ENCODE results near the gene B3GNT9.

B3GNT9 gene

DNA sequence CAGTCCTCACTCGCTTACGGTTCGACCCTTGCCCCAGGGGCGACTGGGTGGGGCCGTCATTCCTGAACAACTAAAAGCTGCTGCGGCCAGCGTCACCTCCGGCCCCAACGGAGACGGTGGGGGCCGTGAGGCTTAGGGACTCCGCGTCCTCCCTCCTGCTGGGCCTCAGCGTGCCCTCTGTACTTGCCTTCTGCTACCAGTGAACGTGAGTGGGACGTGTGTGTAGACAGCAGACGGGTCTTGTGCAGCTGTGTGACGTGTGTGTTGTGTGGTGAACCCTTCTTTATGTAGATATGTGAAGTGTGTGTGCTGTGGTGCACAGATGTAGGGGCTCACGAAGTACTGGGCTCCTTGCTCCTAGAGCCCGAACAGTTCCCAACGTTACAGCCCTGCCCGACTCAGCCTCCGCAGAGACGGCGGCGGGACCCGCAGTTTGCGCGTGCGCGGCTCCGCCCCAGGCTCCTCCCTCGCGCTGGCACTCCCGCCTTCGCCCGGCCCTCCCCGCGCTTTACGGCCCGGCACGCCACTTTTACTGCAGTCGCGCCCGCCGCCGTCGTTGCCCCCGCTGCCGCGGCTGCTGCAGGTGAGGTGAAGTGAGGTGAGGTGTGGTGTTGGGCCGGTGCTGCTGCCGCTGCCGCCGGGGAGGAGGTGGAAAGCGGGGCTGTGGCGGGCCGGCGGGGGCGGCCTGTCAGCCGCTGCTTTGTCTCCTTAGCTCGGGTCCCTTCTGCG, 41.2 kb downstream of the B3GNT9 start, which contains the start of gene PHAF1:
TSS of gene PHAF1 (plus strand) at position 535 of the 729 bp plus-strand sequence. CDS start 235 bp downstream, outside the sequence.
- DNase-seq: peak; percentile 88

DNA sequence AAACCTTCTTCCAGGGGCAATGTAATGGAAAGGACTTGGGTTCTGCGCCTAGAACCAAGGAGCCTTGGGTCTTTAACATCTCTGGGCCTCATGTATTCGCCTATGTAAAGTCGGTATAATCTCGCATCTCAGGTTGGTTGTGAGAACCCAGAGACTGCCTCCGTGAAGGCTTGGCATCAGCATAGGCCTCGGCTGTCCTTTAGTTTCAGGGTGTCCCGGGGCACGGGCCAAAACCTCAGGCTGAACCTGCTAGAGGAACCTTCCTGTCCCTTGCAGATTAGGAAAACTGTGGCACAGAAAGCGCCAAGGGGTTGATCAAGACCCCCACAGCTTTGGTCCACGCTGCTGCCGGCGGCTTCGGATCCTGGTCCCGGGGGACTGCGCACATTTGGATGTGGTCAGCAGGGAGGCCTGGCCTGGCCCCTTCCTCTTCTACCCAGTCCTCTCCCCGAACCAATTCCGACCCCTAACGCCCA, 41.8 kb downstream of the B3GNT9 start:
- DNase-seq: no peak

DNA sequence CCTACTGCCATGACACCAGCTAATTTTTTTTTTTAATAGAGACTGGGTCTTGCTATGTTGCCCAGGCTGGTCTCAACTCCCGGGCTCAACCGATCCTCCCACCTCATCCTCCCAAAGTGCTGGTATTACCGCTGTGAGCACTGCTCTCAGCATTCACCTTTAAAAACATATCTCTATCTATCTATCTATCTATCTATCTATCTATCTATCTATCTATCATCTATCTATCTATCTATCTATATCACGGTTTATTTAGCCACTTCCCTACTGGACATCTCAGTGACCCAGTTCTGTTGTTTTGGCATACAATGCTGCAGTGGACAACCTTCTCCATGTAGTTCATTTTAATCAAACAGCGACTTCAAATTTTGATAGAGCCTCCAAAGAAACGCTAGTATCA, 42.3 kb downstream of the B3GNT9 start:
- no peak for DNase-seq

DNA sequence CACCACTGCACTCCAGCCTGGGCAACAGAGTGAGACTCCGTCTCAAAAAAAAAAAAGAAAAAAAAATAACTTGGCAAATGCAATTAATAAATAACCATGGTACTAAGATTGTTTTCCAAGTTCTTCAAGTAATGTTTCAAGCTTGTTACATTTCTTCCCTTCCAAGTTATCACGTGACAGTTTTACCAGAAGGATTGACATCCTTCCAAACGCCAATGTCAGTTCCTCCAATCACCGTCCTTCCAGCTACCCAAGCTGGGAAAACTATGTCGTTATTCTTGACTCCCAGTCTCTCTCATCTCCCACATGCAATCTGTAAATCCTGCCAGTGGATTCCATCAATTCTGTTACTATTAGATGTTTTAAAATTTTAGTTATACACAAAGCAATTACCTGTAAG, 44.9 kb downstream of the B3GNT9 start:
- no peak for DNase-seq

DNA sequence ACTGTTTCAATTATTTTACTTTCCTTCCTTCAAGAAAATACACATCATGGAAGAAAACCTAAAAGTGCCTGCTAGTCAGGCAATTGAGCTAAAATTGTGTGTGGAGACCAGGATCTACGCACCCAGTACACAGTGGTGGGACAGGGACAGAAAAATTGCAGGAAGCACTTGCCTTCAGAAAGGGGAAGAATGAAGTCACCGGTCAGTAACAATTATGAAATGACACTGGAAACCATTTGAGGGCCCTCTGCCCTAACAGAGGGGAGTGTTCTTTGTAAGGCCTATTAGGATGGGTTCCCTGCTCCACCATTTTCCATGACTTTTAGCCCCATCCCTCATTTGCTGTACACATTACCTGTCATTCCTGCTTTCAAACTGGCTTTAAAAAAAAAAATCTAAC, 45.6 kb downstream of the B3GNT9 start:
- DNase-seq: no peak

DNA sequence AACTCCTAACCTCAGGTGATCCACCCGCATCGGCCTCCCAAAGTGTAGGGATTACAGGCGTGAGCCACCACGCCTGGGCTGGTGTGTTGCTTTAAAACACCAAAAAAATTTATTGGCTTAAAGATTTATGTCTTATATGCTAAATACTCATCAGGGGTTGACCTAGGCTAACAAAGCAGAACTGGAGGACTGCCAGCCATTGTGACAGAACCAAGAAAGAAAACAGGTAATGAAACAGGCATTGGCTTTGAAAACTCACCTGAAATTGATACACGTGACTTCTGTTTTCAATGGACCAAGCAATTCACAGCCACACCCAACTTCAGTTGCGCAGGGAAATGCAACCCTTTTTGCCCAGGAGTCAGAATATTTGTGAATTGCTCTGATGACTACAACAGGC, 46.0 kb downstream of the B3GNT9 start:
- DNase-seq: peak; percentile 17

DNA sequence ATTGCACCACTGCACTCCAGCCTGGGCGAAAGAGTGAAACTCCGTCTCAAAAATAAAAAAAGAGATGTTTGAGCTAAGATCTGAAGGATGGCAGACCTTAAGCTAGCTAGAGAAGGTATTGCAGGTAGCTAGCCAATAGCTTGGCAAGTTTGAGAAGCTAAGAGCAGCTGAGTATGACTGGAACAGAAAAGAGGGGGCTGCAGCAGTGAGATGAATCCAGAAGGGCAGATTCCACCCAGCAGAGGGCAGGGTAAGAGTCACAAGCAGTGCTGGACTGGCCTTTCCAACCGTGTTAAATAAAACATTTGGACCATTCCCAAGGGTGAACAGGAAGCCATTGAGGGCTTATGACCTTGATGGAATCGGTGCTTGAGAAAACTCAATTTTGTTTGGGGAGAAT, 46.7 kb downstream of the B3GNT9 start:
- no peak for DNase-seq

DNA sequence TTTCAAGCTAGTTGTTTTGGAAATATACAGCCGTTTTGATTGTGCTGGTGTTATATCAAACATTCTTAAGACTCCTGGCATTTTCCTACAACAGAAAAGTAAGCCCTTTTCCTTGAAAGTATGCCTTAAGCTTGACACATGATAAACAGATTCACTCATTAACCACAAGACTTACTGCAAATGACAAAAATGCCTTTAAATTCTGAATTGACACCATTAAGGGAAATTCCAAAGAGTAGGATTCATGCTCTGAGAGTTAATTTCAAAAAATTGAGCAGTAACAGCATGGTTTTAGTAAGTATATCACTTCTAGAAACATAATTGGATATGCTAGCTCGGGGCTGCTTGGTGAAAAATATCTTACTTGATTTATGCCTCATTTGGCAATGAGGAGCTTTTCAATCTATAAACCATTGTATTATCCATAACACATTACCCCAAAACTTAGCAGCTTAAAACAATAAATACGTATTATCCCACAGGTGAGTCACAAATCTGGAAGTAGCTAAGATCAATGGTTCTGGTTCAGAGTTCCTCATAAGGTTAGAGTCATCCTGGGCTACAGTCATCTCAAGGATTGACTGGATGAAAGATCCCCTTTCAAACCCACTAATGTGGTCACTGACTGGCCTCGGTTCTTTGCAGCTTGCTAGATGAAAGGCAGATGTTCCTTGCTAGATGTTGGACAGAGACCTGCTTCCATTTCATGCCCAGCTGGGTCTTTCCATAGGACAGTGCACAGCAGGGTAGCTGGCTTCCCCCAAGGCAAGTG, 49.3 kb downstream of the B3GNT9 start:
- DNase-seq: no peak

DNA sequence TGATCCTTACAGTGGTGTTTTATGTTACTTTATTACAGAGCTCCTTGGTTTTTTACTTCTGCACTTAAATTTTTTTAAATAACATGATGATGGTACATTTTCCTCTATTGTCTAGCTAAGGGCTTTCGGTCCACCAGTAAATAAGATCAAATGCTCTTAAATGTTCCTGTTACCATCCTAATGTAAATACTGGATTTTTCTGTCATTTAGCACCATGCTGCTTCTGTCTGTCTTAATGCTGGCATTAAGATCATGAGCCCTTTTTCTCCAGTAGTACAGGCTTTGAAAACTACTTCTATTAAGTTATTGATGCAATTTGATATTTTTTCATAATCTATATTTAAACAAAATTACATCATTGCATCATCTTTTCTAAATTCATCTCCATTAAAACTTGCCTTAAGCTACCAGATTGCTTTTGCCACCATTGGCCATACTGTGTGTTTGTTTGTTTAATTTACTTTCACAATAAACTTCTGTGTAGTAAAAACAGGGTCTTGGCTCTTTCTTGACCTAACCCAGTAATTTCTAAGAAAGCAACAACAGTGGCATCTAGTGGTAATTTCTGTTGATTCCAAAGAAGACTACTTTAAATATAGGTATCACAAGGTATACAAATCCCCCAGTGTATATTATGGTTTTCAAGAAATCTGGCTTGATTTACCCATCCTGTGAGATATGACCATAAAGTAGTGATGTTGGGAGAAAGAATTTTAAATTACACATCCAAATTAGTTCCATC, 50.1 kb downstream of the B3GNT9 start:
- no peak for DNase-seq

DNA sequence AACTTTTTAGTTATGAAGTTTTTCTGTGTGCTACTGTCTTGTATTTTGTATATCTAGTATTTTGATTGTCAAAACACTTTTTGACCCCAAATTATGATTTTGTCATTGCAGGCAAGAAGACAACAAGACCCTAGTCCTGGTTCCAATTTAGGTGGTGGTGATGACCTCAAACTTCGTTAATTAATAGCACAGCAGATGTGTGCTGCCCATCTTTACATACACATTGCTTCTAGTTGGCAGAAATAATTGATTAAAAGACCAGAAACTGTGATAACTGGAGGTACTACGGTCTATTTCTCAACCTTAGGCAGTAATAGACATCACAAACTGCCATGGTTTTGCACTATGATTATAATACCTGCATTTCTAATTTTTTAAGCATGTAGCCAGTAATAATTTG, 52.2 kb downstream of the B3GNT9 start:
- DNase-seq: no peak

Data from NCI-H345 (cell line).